GM10248 (cell line): ENCODE measurements around the gene KRT86.
"Not testable (repeated sequence)": the region's sequence is repeated elsewhere in the genome, so short reads cannot be mapped to it uniquely, and the experiment has no call there.

Experiments
- CTCF ChIA-PET: fragments of 300-600 bp; sonication (Branson Sonifier 250); formaldehyde crosslinking; extraction: SDS; loops from one replicate; lab custom pipeline; 2021; ENCODE audit warnings: antibody characterized with exemption; lab: Yijun Ruan, JAX
- POLR2A ChIA-PET: fragments of 350-650 bp; sonication (Branson Sonifier 250); formaldehyde crosslinking; extraction: SDS; loops from one replicate; lab custom pipeline; 2020; ENCODE audit warnings: antibody characterized with exemption; lab: Yijun Ruan, JAX
- DNase-seq: peaks from one replicate; pipeline ENCODE4 v3.0.0; 2012; ENCODE audit errors: extremely low spot score
- CTCF ChIP-seq: IDR thresholded peaks from 2 replicates; pipeline ENCODE4 v1.5.1; 2012; ENCODE audit warnings: mild to moderate bottlenecking, low read depth; ENCODE audit errors: extremely low read depth, missing control alignments, control extremely low read depth

Gene KRT86

GRCh38 chr12:52300796-52301691, 26.6 kb downstream of the KRT86 start:
- no peak for TF ChIP-seq CTCF
- ChIA-PET POLR2A (no interaction called here), CTCF (no interaction called here)
- DNase-seq, result no peak

DNA sequence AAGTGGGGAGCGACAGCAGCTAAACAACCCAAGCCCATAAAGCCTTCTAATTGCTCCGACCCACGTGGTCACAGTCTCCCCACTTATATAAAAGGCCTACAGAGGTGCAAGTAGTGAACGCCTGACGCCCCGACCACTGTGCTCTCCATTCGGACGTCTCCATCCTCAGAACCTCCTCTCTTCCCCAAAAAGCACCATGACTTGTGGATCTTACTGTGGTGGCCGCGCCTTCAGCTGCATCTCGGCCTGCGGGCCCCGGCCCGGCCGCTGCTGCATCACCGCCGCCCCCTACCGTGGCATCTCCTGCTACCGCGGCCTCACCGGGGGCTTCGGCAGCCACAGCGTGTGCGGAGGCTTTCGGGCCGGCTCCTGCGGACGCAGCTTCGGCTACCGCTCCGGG, 27.3 kb downstream of the KRT86 start:
- DNase-seq, POLR2A ChIA-PET, CTCF ChIA-PET: not testable (repeated sequence)

GRCh38 chr12:52302242-52302914, 27.9 kb downstream of the KRT86 start:
- POLR2A ChIA-PET, DNase-seq, CTCF ChIA-PET: not testable (repeated sequence)

DNA sequence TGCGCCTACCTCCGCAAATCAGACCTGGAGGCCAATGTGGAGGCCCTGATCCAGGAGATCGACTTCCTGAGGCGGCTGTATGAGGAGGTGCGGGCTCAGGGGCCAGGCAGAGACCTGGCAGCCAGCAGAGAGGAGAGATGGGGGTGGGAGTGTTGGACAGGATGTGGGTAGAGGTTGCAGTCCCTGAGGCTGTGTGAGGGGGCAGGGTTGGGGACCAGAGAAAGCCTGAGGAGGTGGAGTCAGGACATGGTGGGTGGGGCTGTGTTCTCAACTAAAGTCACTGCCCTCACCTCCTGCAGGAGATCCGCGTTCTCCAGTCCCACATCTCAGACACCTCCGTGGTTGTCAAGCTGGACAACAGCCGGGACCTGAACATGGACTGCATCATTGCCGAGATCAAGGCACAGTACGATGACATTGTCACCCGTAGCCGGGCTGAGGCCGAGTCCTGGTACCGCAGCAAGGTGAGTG, 30.5 kb downstream of the KRT86 start:
- POLR2A ChIA-PET, result not testable (repeated sequence)
- CTCF ChIA-PET, result interaction anchor here (3.1 kb wide), 1 partner anchor 27 kb away, joined by 17 read pairs; no protein-coding TSS in a partner anchor

GRCh38 chr12:52305921-52306705, 31.7 kb downstream of the KRT86 start:
- ChIA-PET CTCF (interaction anchor here (1.1 to 4.0 kb wide), 7 partner anchors 9 to 28 kb away, joined by 3 to 28 read pairs (median 12); no protein-coding TSS in a partner anchor), POLR2A (no interaction called here)
- no peak for DNase-seq
- peak; percentile 5 for TF ChIP-seq CTCF

More for the DNA sequence above, 30.5 kb downstream of the KRT86 start:
- not testable (repeated sequence) for DNase-seq

- CTCF ChIA-PET, result interaction anchor here (0.9 to 4.0 kb wide), 9 partner anchors 9 to 85 kb away, joined by 3 to 28 read pairs (median 7); no protein-coding TSS in a partner anchor
- no peak for DNase-seq
- no peak for TF ChIP-seq CTCF
- POLR2A ChIA-PET, result no interaction called here
Observed at GRCh38 chr12:52306731-52307130, 32.3 kb downstream of the KRT86 start.

DNA sequence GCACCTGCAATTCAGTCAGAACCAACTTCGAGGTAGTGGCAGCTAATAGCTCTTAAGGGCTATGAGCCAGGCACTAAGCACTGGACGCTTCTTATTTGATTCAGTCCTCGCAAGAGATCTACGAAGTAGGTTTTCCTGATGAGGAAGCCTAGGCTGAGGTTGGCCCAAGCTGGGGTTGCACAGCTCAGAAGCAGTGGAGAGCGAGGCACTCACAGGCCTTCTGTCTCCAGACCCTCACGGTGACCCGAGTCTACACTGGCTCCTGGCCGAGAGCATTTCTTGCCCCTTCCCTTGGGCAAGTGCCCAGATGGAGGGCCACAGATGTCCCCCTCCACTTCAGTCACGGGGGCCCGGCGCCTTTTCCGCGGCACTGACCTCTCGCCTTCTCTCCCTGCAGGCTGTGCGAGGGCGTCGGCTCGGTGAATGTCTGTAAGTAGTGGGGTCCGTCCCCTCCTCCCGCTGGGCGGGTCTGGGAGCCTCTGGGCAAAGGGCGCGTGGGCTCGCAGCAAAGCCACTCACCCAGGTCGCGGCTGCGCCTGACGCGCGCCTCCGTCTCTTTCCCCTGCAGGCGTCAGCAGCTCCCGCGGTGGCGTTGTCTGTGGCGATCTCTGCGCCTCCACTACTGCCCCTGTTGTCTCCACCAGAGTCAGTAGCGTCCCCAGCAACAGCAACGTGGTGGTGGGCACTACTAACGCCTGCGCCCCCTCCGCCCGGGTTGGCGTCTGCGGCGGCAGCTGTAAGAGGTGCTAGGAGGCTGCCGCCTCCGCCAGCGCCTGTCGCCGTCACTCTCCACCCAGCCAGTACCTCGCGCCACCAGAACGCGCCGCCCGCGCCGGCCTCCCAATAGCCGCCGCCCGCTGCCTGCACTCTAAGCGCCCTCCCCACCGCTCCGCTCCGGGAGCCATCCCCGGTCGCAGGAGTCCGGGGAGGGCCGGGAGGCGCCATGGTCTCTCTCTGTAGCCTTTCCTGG, 33.7 kb downstream of the KRT86 start:
- no peak for TF ChIP-seq CTCF
- no peak for DNase-seq
- CTCF ChIA-PET, result interaction anchor here (0.7 to 4.0 kb wide), 9 partner anchors 7 to 86 kb away, joined by 3 to 28 read pairs (median 12); no protein-coding TSS in a partner anchor
- POLR2A ChIA-PET, result no interaction called here
